ENCODE results near the gene CRYAB.
"Not testable (repeated sequence)": the region's sequence is repeated elsewhere in the genome, so short reads cannot be mapped to it uniquely, and the experiment has no call there.

CRYAB gene

DNA sequence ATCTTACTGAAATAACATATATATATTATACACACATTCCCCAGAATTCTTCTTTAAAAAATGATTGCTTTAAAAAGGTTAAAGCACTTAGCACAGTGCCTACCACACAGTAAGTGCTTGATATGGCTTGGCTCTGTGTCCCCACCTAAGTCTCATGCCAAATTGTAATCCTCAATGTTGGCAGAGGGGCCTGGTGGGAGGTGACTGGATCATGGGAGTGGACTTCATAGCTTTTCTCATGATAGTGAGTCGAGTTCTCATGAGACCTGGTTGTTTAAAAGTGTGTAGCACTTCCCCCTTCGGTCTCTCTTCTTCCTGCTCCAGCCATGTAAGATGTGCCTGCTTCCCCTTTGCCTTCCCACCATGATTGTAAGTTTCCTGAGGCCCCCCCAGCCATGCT, 6.2 kb downstream of the CRYAB start:
- no peak for DNase-seq

DNA sequence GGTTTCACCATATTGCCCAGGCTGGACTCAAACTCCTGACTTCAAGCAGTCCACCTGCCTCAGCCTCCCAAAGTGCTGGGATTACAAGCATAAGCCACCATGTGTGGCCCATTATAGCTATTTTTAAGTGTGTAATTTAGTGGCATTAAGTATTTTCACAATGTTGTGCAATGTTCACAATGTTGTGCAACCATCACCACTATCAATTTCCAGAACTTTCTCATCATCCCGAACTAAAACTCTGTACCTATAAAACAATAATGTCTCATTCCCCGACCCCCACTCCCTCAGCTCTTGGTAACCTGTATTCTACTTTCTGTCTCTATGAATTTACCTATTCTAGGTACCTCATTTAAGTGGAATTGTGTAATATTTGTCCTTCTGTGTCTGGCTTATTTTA, 24.7 kb downstream of the CRYAB start:
- DNase-seq = no peak

DNA sequence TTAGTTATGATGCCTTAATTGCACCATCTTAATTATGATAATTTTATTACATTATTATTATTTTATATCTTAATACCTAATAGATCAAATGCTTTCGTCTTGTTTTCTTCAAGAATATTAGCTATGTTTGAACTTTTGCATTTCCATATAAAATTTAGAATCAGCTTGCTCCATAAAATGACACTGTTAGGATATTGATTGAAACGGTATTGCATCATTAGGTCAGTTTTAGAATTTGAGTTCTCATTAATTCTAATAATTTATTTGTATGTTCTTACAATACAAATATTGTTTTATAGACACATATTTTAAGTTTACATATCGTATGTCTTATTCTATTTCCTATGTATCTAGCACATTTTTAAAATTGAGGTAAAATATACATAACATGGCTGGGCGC, 25.5 kb downstream of the CRYAB start:
- DNase-seq = no peak

DNA sequence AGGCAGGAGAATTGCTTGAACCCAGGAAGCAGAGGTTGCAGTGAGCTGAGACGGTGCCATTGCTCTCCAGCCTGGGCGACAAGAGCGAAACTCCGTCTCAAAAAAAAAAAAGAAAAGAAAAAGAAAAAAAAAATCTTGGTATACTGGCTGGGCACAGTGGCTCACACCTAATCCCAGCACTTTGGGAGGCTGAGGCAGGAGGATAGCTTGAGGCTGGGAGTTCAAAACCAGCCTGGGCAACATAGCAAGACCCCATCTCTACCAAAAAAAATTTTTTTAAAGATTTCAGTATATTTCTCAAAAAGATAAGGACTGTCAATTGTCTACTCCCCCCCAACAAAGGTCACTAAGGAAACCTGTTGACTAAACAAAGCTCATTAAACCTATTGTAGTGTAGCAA, 26.5 kb downstream of the CRYAB start:
- DNase-seq = not testable (repeated sequence)

DNA sequence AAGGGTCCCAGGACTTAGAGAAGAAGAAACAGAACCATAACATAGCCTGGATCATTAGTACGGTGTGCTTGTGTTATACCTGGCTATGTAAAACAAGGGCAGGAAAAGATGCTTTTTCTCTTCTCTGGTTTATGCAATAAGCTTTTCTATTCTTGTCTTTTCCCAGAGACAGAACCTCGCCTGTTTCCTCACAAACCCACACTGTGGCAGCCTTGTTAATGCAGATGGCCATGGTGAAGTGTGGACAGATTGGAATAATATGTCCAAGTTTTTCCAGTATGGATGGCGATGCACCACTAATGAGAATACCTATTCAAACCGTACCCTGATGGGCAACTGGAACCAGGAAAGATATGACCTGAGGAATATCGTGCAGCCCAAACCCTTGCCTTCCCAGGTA, 29.4 kb downstream of the CRYAB start:
- no peak for DNase-seq

GRCh38 chr11:111879637-111879960, 32.0 kb downstream of the CRYAB start:
- no peak for DNase-seq

GRCh38 chr11:111878849-111879636, 32.5 kb downstream of the CRYAB start, which contains the start of the genes CFAP68 and FDXACB1:
Gene CFAP68 (plus strand): TSS chr11:111879541. CDS start chr11:111879561, 20 bp downstream.
Gene FDXACB1 (minus strand): TSS chr11:111879165. CDS start chr11:111879132, 33 bp downstream.
- DNase-seq = peak; percentile 78

- no peak for DNase-seq
Measured at GRCh38 chr11:111878385-111878848, 33.2 kb downstream of the CRYAB start.

DNA sequence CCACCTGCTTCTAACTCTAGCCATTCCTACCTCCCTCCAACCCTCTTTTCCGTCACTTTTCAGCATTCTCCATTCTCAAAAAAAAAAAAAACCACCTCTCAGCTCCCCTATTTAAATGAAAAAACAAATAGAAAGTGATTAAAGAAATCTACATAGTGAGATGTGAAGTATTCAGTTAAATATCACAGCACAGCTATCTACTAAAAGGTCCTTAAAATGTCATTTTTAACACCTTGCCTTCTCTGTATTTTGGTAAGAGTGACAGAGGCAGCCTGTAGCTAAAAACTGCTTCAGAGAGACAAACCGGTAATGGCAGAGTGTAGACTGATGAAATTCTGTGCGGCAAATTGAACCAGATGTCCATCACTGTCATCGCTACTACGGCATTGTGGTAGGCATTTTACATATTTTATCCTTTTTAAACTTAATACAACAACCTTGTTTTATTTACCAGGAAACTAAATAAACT, 39.8 kb downstream of the CRYAB start:
- no peak for DNase-seq

- DNase-seq = peak; percentile 69
Measured at GRCh38 chr11:111870886-111871692, 40.5 kb downstream of the CRYAB start, which contains the start of gene ALG9. Gene ALG9 (minus strand): TSS chr11:111871581. CDS start chr11:111871482, 99 bp downstream.

DNA sequence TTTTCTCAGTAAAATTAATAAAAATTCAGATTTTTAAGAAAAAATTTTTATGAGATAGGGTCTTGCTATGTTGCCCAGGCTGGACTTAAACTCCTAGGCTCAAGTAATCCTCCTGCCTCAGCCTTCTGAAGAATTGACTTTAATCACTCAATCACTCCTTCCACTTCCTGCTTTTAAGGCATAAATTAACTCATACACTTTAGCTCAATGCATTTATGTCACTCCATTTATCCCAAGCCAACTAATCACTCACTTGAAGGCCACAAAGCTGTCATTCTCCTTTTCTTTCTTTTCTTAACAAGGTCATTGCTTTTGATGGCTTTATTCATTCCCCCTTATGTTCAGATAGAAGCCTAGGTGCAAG, 41.1 kb downstream of the CRYAB start:
- no peak for DNase-seq

DNA sequence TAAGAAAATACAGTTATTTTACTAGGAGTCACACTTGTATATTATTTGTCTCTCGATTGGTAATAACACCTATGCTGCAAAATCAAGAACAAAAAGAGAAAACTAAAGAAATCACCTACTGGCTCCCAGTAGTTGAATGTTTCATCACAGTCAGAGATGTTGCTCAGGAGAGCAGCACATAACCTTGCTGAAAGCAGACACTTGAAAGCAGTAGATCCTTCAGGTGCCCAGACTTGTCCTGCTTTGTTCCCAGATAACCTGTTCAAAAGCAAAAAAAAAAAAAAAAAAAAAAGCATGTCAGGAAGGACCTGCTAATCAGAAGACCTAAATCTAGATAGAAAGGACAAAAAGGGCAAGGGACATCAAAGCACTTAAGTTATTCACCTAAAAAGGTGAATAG, 41.5 kb downstream of the CRYAB start:
- DNase-seq = no peak

DNA sequence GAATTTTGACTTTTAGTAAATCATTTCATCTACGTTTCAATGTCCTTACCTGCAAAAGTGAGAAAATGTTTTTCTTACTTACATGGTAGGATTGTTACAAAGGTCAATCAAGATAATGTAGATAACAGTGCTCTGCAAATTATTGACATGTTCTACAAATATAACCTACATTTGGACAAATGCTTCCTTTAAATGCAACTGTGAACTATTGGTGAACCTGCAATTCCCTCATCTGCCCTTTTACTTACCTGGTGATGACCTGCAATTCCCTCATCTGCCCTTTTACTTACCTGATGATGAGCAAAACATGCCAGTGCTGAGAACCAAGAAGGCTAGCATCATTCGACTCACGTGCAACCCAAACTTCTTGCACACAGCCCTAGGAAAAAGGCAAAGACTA, 51.3 kb downstream of the CRYAB start:
- DNase-seq = no peak

All from 8988T (cell line).